Fibroblast of pulmonary artery (primary cell): ENCODE results near the gene GNAO1.

Experiments used
- DNase-seq: peaks from one replicate; pipeline ENCODE4 v3.0.0-alpha.2; 2010; ENCODE audit warnings: low read depth
- H3K4me3 ChIP-seq: replicated peaks from 2 replicates; pipeline ENCODE4 v1.5.1; 2011; ENCODE audit warnings: low read depth, mild to moderate bottlenecking, control low read depth, low read length, moderate library complexity
- TF ChIP-seq, protein P1 (sequence below): IDR thresholded peaks from 2 replicates; pipeline ENCODE4 v1.5.1; 2011; ENCODE audit warnings: mild to moderate bottlenecking, control low read depth, low read length, inconsistent platforms; ENCODE audit errors: missing control alignments

The GNAO1 gene

DNA sequence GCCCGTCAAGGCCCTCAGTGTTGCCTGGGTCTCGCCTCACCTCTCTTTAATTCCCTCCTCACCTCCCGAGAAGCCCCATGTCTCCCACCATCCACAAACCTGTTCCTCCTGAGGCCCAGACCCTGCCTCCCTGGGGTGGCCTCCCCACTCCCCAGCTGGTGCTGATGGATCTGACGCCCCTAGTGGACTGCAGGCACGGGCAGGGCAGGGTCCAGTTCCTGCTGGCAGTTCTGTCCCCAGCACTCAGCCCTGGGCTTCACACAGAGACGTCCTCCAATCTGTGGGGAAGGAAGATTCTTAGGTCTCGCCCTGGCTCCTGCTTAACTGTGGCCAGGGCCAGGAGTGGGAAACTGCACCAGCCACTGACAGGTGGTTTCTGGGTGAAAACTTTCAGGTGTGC, 125.3 kb downstream of the GNAO1 start:
- no peak for DNase-seq
- TF ChIP-seq, protein P1, sequence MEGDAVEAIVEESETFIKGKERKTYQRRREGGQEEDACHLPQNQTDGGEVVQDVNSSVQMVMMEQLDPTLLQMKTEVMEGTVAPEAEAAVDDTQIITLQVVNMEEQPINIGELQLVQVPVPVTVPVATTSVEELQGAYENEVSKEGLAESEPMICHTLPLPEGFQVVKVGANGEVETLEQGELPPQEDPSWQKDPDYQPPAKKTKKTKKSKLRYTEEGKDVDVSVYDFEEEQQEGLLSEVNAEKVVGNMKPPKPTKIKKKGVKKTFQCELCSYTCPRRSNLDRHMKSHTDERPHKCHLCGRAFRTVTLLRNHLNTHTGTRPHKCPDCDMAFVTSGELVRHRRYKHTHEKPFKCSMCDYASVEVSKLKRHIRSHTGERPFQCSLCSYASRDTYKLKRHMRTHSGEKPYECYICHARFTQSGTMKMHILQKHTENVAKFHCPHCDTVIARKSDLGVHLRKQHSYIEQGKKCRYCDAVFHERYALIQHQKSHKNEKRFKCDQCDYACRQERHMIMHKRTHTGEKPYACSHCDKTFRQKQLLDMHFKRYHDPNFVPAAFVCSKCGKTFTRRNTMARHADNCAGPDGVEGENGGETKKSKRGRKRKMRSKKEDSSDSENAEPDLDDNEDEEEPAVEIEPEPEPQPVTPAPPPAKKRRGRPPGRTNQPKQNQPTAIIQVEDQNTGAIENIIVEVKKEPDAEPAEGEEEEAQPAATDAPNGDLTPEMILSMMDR, result no peak
- H3K4me3 ChIP-seq, result no peak overlapping the region

DNA sequence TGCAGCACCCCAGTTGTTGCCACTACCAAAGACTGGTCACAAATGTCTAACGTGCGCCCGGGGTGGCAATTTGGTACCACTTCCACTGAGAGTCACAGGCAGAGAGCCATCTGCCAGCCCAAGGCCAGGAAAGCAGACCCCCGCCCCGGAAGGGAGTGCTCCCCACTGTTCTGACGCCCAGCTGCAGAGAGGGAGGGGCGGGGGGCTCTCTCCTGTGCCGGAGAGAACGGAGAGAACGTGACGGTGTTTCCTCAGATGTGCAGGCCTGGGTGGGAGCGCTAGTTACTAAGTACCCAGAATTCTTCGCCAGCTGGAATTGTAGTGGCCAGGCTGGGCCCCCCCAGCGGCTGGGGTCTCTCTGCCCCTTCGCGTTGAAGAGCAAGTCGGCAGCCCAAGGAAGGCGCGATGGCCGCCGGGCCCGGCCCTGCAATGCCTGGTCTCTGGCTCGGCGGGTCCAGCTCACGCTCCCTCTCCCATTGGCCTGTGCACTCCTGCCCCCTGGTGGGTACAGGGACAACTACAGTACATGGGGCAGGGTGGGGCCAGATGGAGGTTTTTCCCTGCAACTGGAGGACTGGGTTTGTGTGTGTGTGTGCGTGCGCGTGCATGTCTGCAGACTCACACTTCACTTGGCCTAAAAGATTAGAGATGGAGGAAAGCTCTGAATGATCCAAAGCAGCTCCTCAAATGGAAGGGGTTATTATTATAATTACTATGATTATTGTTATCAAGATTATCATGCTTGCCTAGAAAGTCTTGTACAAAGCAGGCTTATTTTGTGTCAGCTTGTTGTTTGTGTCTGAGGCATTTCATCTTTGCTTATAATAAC, 126.9 kb downstream of the GNAO1 start:
- TF ChIP-seq, protein P1, result peak; percentile 89
- peak overlapping the region; percentile 28 for H3K4me3 ChIP-seq
- peak; percentile 78 for DNase-seq

DNA sequence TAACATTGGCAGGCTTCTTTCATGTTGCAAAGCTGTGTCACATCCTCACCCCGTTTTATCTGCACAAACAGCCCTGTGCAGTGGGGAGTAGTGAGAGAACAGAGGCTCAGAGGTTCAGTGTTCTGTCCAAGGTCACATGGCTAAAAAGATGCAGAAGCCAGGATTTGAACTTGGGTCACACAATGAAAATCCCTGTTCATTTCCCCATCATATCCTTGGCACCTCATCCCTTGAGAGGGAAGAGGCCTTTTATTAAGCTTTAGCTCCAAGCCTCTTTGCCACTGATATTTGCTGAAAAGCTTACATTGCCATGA, 127.5 kb downstream of the GNAO1 start:
- no peak overlapping the region for H3K4me3 ChIP-seq
- no peak for DNase-seq
- TF ChIP-seq, protein P1, result no peak

DNA sequence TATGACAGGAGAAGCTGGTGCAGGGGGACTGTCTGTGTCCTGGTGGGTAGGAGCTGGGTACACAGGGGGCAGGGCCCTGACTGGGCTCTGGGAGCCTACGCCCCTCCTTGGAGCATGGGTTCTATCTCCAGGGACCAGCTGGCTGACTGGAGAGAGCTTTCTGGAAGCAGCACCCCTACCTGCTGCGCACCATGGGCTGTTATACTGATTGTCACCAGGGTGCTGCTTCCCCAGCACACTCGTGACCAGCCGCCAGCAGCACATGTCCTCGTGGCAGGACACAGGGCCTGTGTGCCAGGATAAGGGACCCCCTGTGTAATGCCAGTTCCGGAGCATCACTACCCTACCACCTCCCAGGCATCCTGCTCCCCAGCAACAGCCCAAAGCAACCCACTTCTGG, 128.1 kb downstream of the GNAO1 start:
- DNase-seq, result no peak

DNA sequence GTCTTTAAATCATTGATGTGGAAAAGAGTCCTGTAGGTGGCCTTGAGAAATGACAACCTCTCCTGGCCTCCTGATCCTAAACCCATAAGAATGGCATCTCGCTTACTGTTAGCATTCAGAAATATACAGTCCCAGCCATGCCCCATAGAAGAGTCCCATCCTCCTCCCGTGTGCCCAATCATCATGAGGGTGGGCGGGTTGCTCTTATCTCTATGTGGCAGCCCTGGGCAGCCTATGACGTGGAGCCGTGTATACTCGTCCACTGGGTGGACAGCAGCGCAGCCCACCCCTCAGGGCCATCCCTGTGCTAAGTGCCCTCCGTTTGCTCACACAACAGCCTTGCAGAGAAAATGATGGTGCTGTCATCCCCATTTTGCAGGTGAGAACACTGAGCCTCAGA, 128.8 kb downstream of the GNAO1 start:
- H3K4me3 ChIP-seq, result no peak overlapping the region
- DNase-seq, result no peak
- TF ChIP-seq, protein P1, result no peak

More for the DNA sequence above, 128.1 kb downstream of the GNAO1 start:
- H3K4me3 ChIP-seq, result no peak overlapping the region
- TF ChIP-seq, protein P1, result no peak

DNA sequence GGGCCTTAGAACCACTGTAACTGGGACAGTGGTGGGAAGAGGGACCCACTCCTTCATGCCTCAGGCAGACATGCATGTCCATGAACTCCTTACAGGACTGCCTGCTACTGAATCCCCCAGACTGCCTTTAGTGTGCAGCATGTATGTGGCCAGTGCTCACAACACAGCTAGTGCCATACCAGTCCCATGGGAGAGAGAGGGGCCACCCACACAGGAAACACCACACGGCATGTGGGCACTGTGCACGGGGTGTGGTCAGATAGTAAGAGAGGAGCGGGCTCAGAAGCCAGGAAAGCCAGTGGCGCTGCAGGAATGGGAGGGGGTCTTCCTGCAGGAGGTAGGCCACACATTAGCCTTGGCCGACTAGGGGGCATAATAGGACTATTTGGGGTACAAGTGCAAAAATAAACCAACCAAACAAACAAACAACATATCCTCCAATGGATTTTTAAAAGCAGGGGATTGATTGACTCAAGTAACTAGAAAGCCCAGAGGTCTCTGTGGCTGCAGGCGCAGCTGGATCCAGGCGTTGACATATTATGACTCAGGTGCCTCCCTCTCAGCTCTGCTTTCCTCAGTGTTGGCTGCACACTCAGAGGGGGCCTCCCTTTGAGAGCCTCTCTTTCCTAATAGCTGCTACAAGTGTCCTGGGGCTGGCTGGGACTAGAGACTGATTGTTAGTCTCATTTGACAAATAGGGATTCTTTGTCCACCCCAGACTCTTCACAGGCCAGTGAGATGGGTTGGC, 129.7 kb downstream of the GNAO1 start:
- TF ChIP-seq, protein P1, result no peak
- no peak for DNase-seq
- H3K4me3 ChIP-seq, result no peak overlapping the region
